ENCODE measurements around the gene MAML3.

GRCh38 chr4:139853309-139853708, 300.7 kb downstream of the MAML3 start:
- TF ChIP-seq REST (IDR thresholded peaks at IDR 0.05; ENCODE audit: insufficient read depth in 1 of 2, low read depth in 2 of 2, low read length in 2 of 2), result no peak
- no peak for TF ChIP-seq POLR2AphosphoS5 (IDR thresholded peaks at IDR 0.05; ENCODE audit: low read depth, low read length)
